H1 (cell line): ENCODE data around the gene TECPR2. TPM values are rescaled to one million over a fixed set of nuclear protein-coding genes. Genes with fewer than 3 reads are reported as not detected.

Experiments used
- CTCF ChIA-PET: fragments of 300-600 bp; sonication (Branson Sonifier 250); formaldehyde crosslinking; loops from one replicate; lab custom pipeline; 2021; ENCODE audit not compliant: partially characterized antibody; lab: Charles Lee
- POLR2A ChIA-PET: fragments of 300-600 bp; sonication (Branson Sonifier 250); formaldehyde crosslinking; loops from one replicate; lab custom pipeline; 2021; ENCODE audit warnings: inconsistent platforms; ENCODE audit not compliant: partially characterized antibody; lab: Charles Lee
- DNase-seq, 2 experiments: peaks; one replicate each; pipeline versions ENCODE4 v3.0.0 to v3.0.0-alpha.2; 2010 to 2022; ENCODE audit warnings: low spot score in 2 of 2, low read depth in 1 of 2, mixed read lengths in 1 of 2
- FAIRE-seq: peaks from 2 replicates; lab custom pipeline; 2011; peaks lifted over from hg19 to GRCh38; lab: Jason Lieb, UNC
- H2AFZ ChIP-seq: 2 replicates; pipeline ENCODE4 v1.8.1; 2012; ENCODE audit warnings: low read length, inconsistent platforms
- H2AK5ac ChIP-seq: 2 replicates; pipeline ENCODE4 v1.6.1; 2013; ENCODE audit warnings: low read depth, low read length
- H2BK120ac ChIP-seq: replicated peaks from 2 replicates; pipeline ENCODE3; 2013; ENCODE audit warnings: low read depth, low read length, inconsistent platforms
- H2BK12ac ChIP-seq: 2 replicates; pipeline ENCODE4 v1.6.1; 2013; ENCODE audit warnings: low read depth, low read length
- H2BK15ac ChIP-seq: 2 replicates; pipeline ENCODE4 v1.6.1; 2013; ENCODE audit warnings: low read length
- H2BK20ac ChIP-seq: 2 replicates; pipeline ENCODE4 v1.6.1; 2013; ENCODE audit warnings: low read length
- H2BK5ac ChIP-seq: 2 replicates; pipeline ENCODE4 v1.6.1; 2013; ENCODE audit warnings: low read depth, low read length
- H3K14ac ChIP-seq: 2 replicates; pipeline ENCODE4 v1.6.1; 2013; ENCODE audit warnings: inconsistent platforms; ENCODE audit not compliant: insufficient read length
- H3K18ac ChIP-seq: 2 replicates; pipeline ENCODE4 v1.6.1; 2013; ENCODE audit warnings: low read length; ENCODE audit errors: extremely low read depth
- H3K23ac ChIP-seq: 2 replicates; pipeline ENCODE4 v1.6.1; 2013; ENCODE audit warnings: inconsistent platforms; ENCODE audit not compliant: insufficient read length
- H3K23me2 ChIP-seq: 2 replicates; pipeline ENCODE4 v1.6.1; 2013; ENCODE audit warnings: low read depth, low read length
- H3K27ac ChIP-seq: 2 replicates; pipeline ENCODE4 v1.6.1; 2011; ENCODE audit warnings: low read depth, low read length, inconsistent platforms
- H3K27me3 ChIP-seq, 4 experiments: replicated peaks in 1 of 4; 1 replicate in 1 of 4; 2 replicates in 3 of 4; pipeline versions ENCODE4 v1.6.1 to v1.8.1; 2011 to 2013; ENCODE audit warnings: low read length in 3 of 4, mild to moderate bottlenecking in 3 of 4, inconsistent platforms in 2 of 4, mixed read lengths in 2 of 4, moderate library complexity in 1 of 4; ENCODE audit not compliant: control insufficient read depth in 3 of 4, insufficient read depth in 3 of 4; ENCODE audit errors: extremely low read depth in 1 of 4
- H3K36me3 ChIP-seq, 4 experiments: 2 replicates each; pipeline versions ENCODE4 v1.6.1 to v1.8.1; 2011 to 2013; ENCODE audit warnings: mild to moderate bottlenecking in 4 of 4, low read length in 3 of 4, moderate library complexity in 2 of 4, control low read depth in 1 of 4, inconsistent platforms in 1 of 4; ENCODE audit not compliant: insufficient read depth in 4 of 4, control insufficient read depth in 2 of 4
- H3K4ac ChIP-seq: replicated peaks from 2 replicates; pipeline ENCODE3; 2013; ENCODE audit warnings: low read length, low read depth, mixed read lengths, inconsistent platforms; ENCODE audit not compliant: insufficient read length
- H3K4me1 ChIP-seq, 4 experiments: replicated peaks in 1 of 4; 1 replicate in 1 of 4; 2 replicates in 3 of 4; pipeline versions ENCODE4 v1.6.1 to v1.8.1; 2011 to 2013; ENCODE audit warnings: low read length in 3 of 4, inconsistent platforms in 2 of 4, mixed read lengths in 1 of 4; ENCODE audit not compliant: insufficient read depth in 4 of 4, control insufficient read depth in 3 of 4
- H3K4me2 ChIP-seq, 2 experiments: 2 replicates each; pipeline versions ENCODE4 v1.6.1 to v1.8.1; 2011 to 2013; ENCODE audit warnings: low read depth in 2 of 2, low read length in 2 of 2, control low read depth in 1 of 2, inconsistent platforms in 1 of 2, mild to moderate bottlenecking in 1 of 2; ENCODE audit not compliant: insufficient read depth in 1 of 2
- H3K4me3 ChIP-seq, 4 experiments: fragments of 200-600, 300-600 bp in 1 of 4; sonication (generic), shearing (Covaris generic), sonication (Bioruptor Twin) in 1 of 4; 2 replicates each; pipeline versions ENCODE4 v1.5.1 to v1.8.1; 2011 to 2016; ENCODE audit warnings: low read length in 4 of 4, low read depth in 3 of 4, control low read depth in 2 of 4, inconsistent platforms in 2 of 4, mild to moderate bottlenecking in 2 of 4, mixed read lengths in 1 of 4, moderate library complexity in 1 of 4; ENCODE audit not compliant: insufficient read depth in 2 of 4; ENCODE audit errors: extremely low read depth in 1 of 4
- H3K56ac ChIP-seq: replicated peaks from 2 replicates; pipeline ENCODE3; 2013; ENCODE audit warnings: low read depth, mild to moderate bottlenecking, mixed read lengths, low read length, inconsistent platforms; ENCODE audit not compliant: insufficient read length
- H3K79me1 ChIP-seq: 2 replicates; pipeline ENCODE4 v1.6.1; 2013; ENCODE audit warnings: low read depth, low read length, control low read depth
- H3K79me2 ChIP-seq, 2 experiments: 2 replicates each; pipeline versions ENCODE4 v1.6.1 to v1.8.1; 2012 to 2013; ENCODE audit warnings: low read length in 2 of 2, mild to moderate bottlenecking in 2 of 2, inconsistent platforms in 1 of 2; ENCODE audit not compliant: insufficient read depth in 2 of 2, control insufficient read depth in 1 of 2
- H3K9ac ChIP-seq, 4 experiments: replicated peaks in 1 of 4; 1 replicate in 1 of 4; 2 replicates in 3 of 4; pipeline versions ENCODE4 v1.6.1 to v1.8.1; 2011 to 2013; ENCODE audit warnings: low read depth in 3 of 4, low read length in 3 of 4, control low read depth in 2 of 4, mild to moderate bottlenecking in 2 of 4, moderate library complexity in 2 of 4, inconsistent platforms in 1 of 4; ENCODE audit errors: extremely low read depth in 1 of 4
- H3K9me3 ChIP-seq, 2 experiments: 2 replicates each; pipeline versions ENCODE4 v1.6.1 to v1.8.1; 2012 to 2013; ENCODE audit warnings: mild to moderate bottlenecking in 2 of 2, moderate library complexity in 2 of 2, control low read depth in 1 of 2, inconsistent platforms in 1 of 2, low read depth in 1 of 2, low read length in 1 of 2, mixed read lengths in 1 of 2; ENCODE audit not compliant: insufficient read depth in 2 of 2
- H4K20me1 ChIP-seq, 2 experiments: replicated peaks in 1 of 2; 2 replicates each; pipeline versions ENCODE3 to v1.8.1; 2011 to 2013; ENCODE audit warnings: inconsistent platforms in 2 of 2, low read length in 2 of 2, mild to moderate bottlenecking in 1 of 2; ENCODE audit not compliant: insufficient read depth in 2 of 2, control insufficient read depth in 1 of 2
- H4K5ac ChIP-seq: 2 replicates; pipeline ENCODE4 v1.6.1; 2013; ENCODE audit warnings: low read length, low read depth, mixed read lengths, inconsistent platforms; ENCODE audit not compliant: insufficient read length
- H4K8ac ChIP-seq: 2 replicates; pipeline ENCODE4 v1.8.0; 2013; ENCODE audit warnings: mild to moderate bottlenecking, moderate library complexity, low read length, inconsistent platforms; ENCODE audit not compliant: insufficient read depth; ENCODE audit errors: extremely low read depth
- H4K91ac ChIP-seq: replicated peaks from 2 replicates; pipeline ENCODE3; 2013; ENCODE audit warnings: low read length, mixed read lengths, inconsistent platforms; ENCODE audit not compliant: insufficient read length
- CBX5 ChIP-seq: fragments of 300-800, 300-1000 bp; sonication (generic); IDR thresholded peaks from 2 replicates; pipeline ENCODE4 v1.7.1; 2016; ENCODE audit warnings: antibody characterized with exemption, low read length, low read depth
- CREB1 ChIP-seq: IDR thresholded peaks from 2 replicates; pipeline ENCODE4 v1.6.1; 2012; ENCODE audit warnings: inconsistent platforms
- FOSL1 ChIP-seq: IDR thresholded peaks from 2 replicates; pipeline ENCODE4 v1.6.1; 2011; ENCODE audit warnings: mild to moderate bottlenecking, low read depth, low read length, moderate library complexity; ENCODE audit not compliant: insufficient read depth
- GABPA ChIP-seq: IDR thresholded peaks from 2 replicates; pipeline ENCODE4 v1.6.1; 2011; ENCODE audit warnings: mild to moderate bottlenecking, low read length, moderate library complexity, borderline replicate concordance; ENCODE audit not compliant: insufficient read depth
- HDAC2 ChIP-seq, 2 experiments: fragments of 300-600 bp in 1 of 2; sonication (generic) in 1 of 2; IDR thresholded peaks; 2 replicates each; pipeline ENCODE4 v1.6.1; 2011 to 2012; ENCODE audit warnings: low read depth in 2 of 2, low read length in 2 of 2, mild to moderate bottlenecking in 2 of 2, moderate library complexity in 2 of 2, borderline replicate concordance in 1 of 2, inconsistent platforms in 1 of 2
- POU5F1 ChIP-seq: IDR thresholded peaks from 2 replicates; pipeline ENCODE4 v1.6.1; 2011; ENCODE audit warnings: low read depth, mild to moderate bottlenecking, low read length, moderate library complexity
- SP1 ChIP-seq: IDR thresholded peaks from 2 replicates; pipeline ENCODE4 v1.6.1; 2011; ENCODE audit warnings: low read depth, low read length
- SP4 ChIP-seq: IDR thresholded peaks from 2 replicates; pipeline ENCODE4 v1.6.1; 2012; ENCODE audit warnings: low read length, inconsistent platforms
- SUZ12 ChIP-seq: fragments of 200-600 bp; sonication (generic); IDR thresholded peaks from 2 replicates; pipeline ENCODE4 v1.6.1; 2012; ENCODE audit warnings: mild to moderate bottlenecking, inconsistent platforms, low read length, moderate library complexity, mixed read lengths
- TAF1 ChIP-seq: IDR thresholded peaks from 2 replicates; pipeline ENCODE4 v1.6.1; 2011; ENCODE audit warnings: mild to moderate bottlenecking, low read depth, low read length
- WGBS, 2 experiments: shearing (Covaris generic) in 1 of 2; methylation state at CpG; one replicate each; pipeline versions ENCODE4 v1.1.6 to v1.1.7; 2013 to 2015; ENCODE audit warnings: low lambda C conversion rate in 2 of 2, mixed read lengths in 2 of 2, inconsistent platforms in 1 of 2, low coverage in 1 of 2, missing lambda C conversion rate in 1 of 2; ENCODE audit not compliant: insufficient replicate concordance in 2 of 2, insufficient coverage in 1 of 2, insufficient read length in 1 of 2; ENCODE audit errors: extremely low coverage in 1 of 2, missing lambda C conversion rate in 1 of 2; 5-methylcytosine and 5-hydroxymethylcytosine counted together
- polyA plus RNA-seq, 7 experiments: library from polyadenylated mRNA; depleted of rRNA in 3 of 7; stranded (reverse) in 5 of 7; unstranded in 2 of 7; fragments of >200 nt in 5 of 7; fragments of 200-250 nt in 2 of 7; gene quantifications; 1 replicate in 5 of 7; 2 replicates in 1 of 7; 4 replicates in 1 of 7; pipeline versions ENCODE4 v1.2.1 to v1.2.3, GENCODE V29; 2011 to 2013; ENCODE audit warnings: missing spikeins in 2 of 7, mixed read lengths in 2 of 7
- total RNA-seq: library from RNA; stranded (reverse); fragmentation: NEBNext Ultra II Directional; extraction: Animal tissue kit (Norgen Biotek cat#: 25700); gene quantifications from 2 replicates; pipeline ENCODE4 v1.2.1, GENCODE V29; 2021

The TECPR2 gene
- total and polyA plus RNA-seq, 2 of the 8 experiments (the other 6 are each of a cell fraction or from before 2014, with no cell fraction given) = 6.8 to 19.4 TPM

DNA sequence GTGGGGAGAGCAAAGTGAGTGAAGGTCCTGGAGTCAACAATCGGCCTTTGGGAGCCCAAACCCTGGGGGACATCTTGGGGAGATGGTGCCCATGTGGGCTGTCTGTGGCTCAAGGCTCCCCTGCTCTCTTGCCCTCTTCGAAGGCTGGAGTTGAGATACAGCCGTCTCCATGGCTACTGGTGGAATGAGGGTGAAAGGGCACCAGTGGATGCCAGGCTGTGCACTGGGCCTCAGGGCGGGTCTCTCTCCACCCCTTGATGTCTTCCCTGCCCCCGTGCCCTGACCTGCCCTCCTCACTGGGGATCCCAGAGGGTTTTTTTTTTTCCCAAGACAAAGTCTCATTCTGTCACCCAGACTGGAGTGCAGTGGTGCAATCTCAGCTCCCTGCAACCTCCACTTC is 148.8 kb downstream of the TECPR2 start:
- H4K91ac ChIP-seq = no peak overlapping the region
- no peak overlapping the region for H2AFZ ChIP-seq
- no peak overlapping the region for H2AK5ac ChIP-seq
- H3K27ac ChIP-seq = no peak overlapping the region
- H3K4ac ChIP-seq = no peak overlapping the region
- H2BK5ac ChIP-seq = no peak overlapping the region; the same call in 1 of the 2 replicates
- peak overlapping the region; percentile 45 for H4K8ac ChIP-seq
- 84% methylated on average over 5 of the region's 5 CpGs; no CpG with 5 or more reads in 1 of the 2 experiments for WGBS, 2 experiments
- no peak overlapping the region for H3K56ac ChIP-seq
- H4K20me1 ChIP-seq = peaks cover 0 to 1% of the 10 kb centered on the region in 2 experiments
- H3K4me3 ChIP-seq = no peak overlapping the region
- H3K27me3 ChIP-seq = no peaks in the 10 kb centered on the region
- no peak overlapping the region for H2BK20ac ChIP-seq
- ChIA-PET POLR2A (no interaction called here), CTCF (interaction anchor here (1.3 to 2.0 kb wide), 5 partner anchors 12 to 82 kb away, joined by 3 to 10 read pairs (median 5); no protein-coding TSS in a partner anchor)
- H2BK15ac ChIP-seq = no peak overlapping the region
- TF ChIP-seq SUZ12 (no peak), POU5F1 (no peak), SP4 (no peak), TAF1 (no peak), HDAC2 (IDR thresholded peaks at IDR 0.05; ENCODE audit: borderline replicate concordance in 1 of 2, low read depth in 2 of 2, low read length in 2 of 2) (no peak), FOSL1 (no peak), CREB1 (no peak), GABPA (no peak), CBX5 (no peak), SP1 (no peak)
- H3K23me2 ChIP-seq = peaks cover 14% of the 10 kb centered on the region
- H3K79me1 ChIP-seq = peaks cover 5% of the 10 kb centered on the region; the same call in 1 of the 2 replicates
- H3K14ac ChIP-seq = no peak overlapping the region
- H2BK120ac ChIP-seq = no peak overlapping the region
- no peaks in the 10 kb centered on the region for H3K9me3 ChIP-seq
- H2BK12ac ChIP-seq = peak overlapping the region; percentile 51; the same call in 1 of the 2 replicates
- H3K36me3 ChIP-seq = peaks cover 0 to 13% (median 3%) of the 10 kb centered on the region in 4 experiments; a peak in 5 of 8 replicates
- no peak overlapping the region for H3K9ac ChIP-seq
- H3K4me2 ChIP-seq = no peak overlapping the region; a peak in 1 of 4 replicates
- no peak overlapping the region for H4K5ac ChIP-seq
- H3K23ac ChIP-seq = no peak overlapping the region
- FAIRE-seq (no peak), DNase-seq (no peak)
- H3K18ac ChIP-seq = no peak overlapping the region
- peaks cover 0 to 16% (median 13%) of the 10 kb centered on the region in 4 experiments; a peak in 6 of 7 replicates for H3K4me1 ChIP-seq
- no peaks in the 10 kb centered on the region for H3K79me2 ChIP-seq
